AG04449 (cell line): ENCODE results near the gene SERTAD3.

Experiments used
- CTCF ChIA-PET: fragments of 350-600 bp; formaldehyde crosslinking; extraction: SDS; loops from one replicate; lab custom pipeline; 2021; ENCODE audit warnings: antibody characterized with exemption; lab: Yijun Ruan, JAX
- POLR2A ChIA-PET: fragments of 400-600, 350-600 bp; formaldehyde crosslinking; extraction: SDS; loops from one replicate; lab custom pipeline; 2020; ENCODE audit warnings: antibody characterized with exemption, inconsistent platforms; lab: Yijun Ruan, JAX
- DNase-seq: peaks from one replicate; pipeline ENCODE4 v3.0.0-alpha.2; 2010; ENCODE audit warnings: low read depth, low spot score
- H3K4me3 ChIP-seq: 2 replicates; pipeline ENCODE4 v1.5.1; 2011; ENCODE audit warnings: low read depth, mild to moderate bottlenecking, control low read depth, low read length
- TF ChIP-seq, protein P1 (sequence below): IDR thresholded peaks from one replicate; pipeline ENCODE4 v1.5.1; 2011; ENCODE audit warnings: mild to moderate bottlenecking, moderate library complexity, low read length, control low read depth, inconsistent platforms; ENCODE audit not compliant: insufficient read depth; ENCODE audit errors: missing control alignments

Gene SERTAD3

DNA sequence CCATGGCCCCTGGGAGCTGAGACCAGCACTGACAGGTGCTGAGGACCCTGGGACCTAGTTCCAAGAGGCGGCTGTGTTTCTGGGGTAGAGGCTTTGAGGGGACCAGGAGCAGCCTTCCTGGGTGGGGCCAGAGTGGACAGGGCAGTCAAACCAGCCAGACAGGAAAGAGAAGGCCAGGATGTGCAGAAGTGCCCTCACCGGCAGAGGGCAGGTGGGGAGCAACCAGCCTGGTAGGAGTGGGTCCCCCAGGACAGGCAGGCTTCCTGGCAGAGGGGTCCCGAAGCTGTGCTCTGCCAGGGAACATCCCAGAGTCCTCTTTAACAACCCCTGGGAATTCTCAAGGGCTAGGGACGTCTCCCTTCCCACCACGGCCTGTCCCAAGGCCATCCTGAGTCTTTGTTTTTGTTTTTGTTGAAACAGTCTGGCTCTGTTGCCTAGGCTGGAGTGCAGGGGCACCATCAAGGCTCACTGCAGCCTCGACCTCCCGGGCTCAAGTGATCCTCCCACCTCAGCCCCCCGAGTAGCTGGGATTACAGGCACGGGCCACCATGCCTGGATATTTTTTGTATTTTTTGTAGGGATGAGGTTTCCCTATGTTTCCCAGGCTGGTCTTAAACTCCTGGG, 51.1 kb downstream of the SERTAD3 start:
- H3K4me3 ChIP-seq: no peak overlapping the region
- no peak for DNase-seq
- CTCF ChIA-PET: no interaction called here
- POLR2A ChIA-PET: interaction anchor here (0.6 kb wide), 1 partner anchor 209 kb away, joined by 3 read pairs; no protein-coding TSS in a partner anchor
- TF ChIP-seq, protein P1, sequence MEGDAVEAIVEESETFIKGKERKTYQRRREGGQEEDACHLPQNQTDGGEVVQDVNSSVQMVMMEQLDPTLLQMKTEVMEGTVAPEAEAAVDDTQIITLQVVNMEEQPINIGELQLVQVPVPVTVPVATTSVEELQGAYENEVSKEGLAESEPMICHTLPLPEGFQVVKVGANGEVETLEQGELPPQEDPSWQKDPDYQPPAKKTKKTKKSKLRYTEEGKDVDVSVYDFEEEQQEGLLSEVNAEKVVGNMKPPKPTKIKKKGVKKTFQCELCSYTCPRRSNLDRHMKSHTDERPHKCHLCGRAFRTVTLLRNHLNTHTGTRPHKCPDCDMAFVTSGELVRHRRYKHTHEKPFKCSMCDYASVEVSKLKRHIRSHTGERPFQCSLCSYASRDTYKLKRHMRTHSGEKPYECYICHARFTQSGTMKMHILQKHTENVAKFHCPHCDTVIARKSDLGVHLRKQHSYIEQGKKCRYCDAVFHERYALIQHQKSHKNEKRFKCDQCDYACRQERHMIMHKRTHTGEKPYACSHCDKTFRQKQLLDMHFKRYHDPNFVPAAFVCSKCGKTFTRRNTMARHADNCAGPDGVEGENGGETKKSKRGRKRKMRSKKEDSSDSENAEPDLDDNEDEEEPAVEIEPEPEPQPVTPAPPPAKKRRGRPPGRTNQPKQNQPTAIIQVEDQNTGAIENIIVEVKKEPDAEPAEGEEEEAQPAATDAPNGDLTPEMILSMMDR: peak; percentile 22

DNA sequence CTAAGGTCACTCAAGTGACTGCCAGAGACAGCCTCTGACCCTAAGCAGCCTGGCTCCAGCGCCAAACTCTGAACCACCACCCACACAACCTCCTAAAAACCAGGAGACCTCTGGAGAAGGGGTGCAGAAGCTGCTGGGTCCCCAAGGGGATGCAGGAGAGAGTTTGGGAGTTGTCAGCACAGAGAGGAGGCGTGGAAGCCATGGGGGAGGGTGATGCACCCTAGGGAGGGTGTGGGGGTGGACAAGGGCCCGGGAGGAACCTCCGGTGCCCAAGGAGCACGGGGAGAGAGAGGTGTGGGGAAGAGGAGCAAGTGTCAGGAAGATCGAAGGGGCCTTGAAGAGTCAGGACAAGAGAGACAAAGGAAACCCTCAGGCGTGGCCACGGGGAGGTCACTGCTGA, 52.0 kb downstream of the SERTAD3 start:
- POLR2A ChIA-PET: no interaction called here

More for the DNA sequence above, 52.0 kb downstream of the SERTAD3 start:
- no peak overlapping the region for H3K4me3 ChIP-seq
- CTCF ChIA-PET: no interaction called here
- TF ChIP-seq, protein P1: no peak
- no peak for DNase-seq
